GM12865 (cell line): Measurements from ENCODE around the gene DNAJA4.

Source experiments
- DNase-seq: peaks from one replicate; pipeline ENCODE4 v3.0.0; 2010; ENCODE audit warnings: low read depth
- H3K4me3 ChIP-seq: 2 replicates; pipeline ENCODE4 v1.5.1; 2011; ENCODE audit warnings: mild to moderate bottlenecking, low read depth, low read length, control low read depth
- TF ChIP-seq, protein P1 (sequence below): IDR thresholded peaks from 2 replicates; pipeline ENCODE4 v1.5.1; 2011; ENCODE audit warnings: low read length, control low read depth, low read depth, inconsistent platforms; ENCODE audit not compliant: insufficient read depth; ENCODE audit errors: missing control alignments

Gene DNAJA4

DNA sequence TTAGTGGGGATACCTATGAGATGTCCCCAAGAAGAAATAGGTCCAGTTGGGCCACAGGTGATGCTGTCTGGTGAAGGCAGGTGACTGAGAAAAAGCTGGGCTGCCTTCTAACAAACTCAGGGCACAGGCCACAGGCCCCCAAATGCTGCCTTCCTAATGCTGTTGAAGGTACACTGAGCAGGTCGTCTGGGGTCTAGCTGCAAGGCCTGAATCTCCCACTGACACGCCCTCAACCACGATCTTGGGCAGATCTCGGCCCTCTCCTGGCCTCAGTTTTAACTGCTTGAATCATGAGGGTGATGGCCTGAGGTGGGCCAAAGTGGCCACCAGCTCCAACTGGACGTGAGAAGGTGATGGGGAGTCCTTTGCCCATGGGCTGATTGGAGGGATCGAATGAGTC is 27.9 kb upstream of the DNAJA4 start:
- TF ChIP-seq, protein P1, sequence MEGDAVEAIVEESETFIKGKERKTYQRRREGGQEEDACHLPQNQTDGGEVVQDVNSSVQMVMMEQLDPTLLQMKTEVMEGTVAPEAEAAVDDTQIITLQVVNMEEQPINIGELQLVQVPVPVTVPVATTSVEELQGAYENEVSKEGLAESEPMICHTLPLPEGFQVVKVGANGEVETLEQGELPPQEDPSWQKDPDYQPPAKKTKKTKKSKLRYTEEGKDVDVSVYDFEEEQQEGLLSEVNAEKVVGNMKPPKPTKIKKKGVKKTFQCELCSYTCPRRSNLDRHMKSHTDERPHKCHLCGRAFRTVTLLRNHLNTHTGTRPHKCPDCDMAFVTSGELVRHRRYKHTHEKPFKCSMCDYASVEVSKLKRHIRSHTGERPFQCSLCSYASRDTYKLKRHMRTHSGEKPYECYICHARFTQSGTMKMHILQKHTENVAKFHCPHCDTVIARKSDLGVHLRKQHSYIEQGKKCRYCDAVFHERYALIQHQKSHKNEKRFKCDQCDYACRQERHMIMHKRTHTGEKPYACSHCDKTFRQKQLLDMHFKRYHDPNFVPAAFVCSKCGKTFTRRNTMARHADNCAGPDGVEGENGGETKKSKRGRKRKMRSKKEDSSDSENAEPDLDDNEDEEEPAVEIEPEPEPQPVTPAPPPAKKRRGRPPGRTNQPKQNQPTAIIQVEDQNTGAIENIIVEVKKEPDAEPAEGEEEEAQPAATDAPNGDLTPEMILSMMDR = no peak
- no peak overlapping the region for H3K4me3 ChIP-seq
- no peak for DNase-seq

DNA sequence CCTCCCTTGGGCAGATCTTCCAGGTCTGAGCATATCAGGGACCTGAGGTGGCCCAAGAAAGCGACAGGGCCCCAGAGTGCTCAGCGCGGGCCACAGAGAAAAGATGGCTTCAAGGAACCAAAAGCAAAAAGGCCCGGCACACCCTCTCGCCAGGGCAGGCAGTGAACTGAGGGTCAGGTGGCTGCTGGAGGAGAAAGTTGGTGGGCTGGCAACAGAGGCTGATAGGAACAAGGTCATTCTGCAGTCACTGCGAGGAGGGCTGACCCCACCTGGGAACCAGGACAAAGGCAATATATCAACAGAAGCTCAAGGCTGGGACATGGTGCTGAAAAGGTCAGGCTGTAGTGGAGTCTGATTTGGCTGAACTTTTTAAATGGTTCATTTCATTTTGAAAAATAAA is 27.2 kb upstream of the DNAJA4 start:
- TF ChIP-seq, protein P1 = no peak
- H3K4me3 ChIP-seq = no peak overlapping the region
- no peak for DNase-seq

DNA sequence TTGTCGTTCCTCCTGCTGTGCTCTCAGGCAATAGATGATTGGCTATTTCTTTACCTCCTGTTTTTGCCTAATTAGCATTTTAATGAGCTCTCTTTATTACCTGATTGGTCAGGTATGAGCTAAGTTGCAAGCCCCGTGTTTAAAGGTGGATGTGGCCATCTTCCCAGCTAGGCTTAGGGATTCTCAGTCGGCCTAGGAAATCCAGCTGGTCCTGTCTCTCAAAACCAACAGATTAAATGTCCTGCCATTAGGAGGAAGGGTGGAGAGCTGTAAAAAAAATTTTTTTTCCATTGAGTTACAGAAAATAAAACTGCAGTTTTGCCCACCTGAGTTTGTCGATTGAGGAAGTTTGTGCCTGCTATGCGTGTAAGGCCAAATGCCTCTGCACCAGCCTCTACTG is 24.6 kb upstream of the DNAJA4 start:
- no peak for DNase-seq
- TF ChIP-seq, protein P1 = no peak
- H3K4me3 ChIP-seq = no peak overlapping the region

DNA sequence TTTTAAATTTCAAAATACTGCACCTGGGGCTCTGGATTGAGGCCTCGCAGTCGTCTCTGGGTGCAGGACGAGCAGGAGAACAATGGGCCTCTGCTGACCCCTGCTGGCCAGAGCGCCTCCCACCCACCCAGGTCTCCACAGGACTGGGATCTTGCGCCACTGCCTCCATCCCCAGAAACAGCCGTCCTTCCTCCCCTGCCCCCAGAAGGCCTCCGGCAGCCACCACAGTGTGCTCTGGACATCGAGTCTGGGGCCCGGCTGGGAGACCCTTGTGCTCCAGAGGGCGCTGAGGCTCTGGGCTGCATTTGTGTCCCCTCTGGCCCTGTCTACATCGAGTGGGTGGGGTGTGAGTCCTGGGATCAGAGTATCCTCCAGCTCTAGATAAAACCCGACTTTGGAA is 23.3 kb upstream of the DNAJA4 start:
- H3K4me3 ChIP-seq = no peak overlapping the region
- TF ChIP-seq, protein P1 = peak; percentile 92
- DNase-seq = peak; percentile 82

DNA sequence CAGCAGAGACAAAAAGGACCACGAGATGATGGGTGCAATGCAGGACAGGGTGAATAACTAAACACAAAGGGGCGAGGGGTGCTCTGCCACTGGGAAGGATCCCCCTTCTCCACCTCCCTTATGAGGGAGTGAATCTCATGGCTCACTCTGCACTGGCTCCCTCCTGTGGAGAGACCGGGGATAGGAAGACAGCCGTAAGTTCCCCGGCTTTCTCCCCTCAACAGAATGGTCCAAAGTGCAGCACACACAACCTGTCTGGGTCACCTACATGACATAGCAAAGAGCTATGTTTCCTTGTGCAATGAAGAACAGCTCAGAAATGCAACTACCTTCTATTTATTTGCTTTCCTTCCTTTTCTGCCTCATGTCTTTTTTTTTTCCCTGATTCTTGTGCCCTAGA is 22.2 kb upstream of the DNAJA4 start:
- no peak overlapping the region for H3K4me3 ChIP-seq
- TF ChIP-seq, protein P1 = peak; percentile 51
- DNase-seq = peak; percentile 18

DNA sequence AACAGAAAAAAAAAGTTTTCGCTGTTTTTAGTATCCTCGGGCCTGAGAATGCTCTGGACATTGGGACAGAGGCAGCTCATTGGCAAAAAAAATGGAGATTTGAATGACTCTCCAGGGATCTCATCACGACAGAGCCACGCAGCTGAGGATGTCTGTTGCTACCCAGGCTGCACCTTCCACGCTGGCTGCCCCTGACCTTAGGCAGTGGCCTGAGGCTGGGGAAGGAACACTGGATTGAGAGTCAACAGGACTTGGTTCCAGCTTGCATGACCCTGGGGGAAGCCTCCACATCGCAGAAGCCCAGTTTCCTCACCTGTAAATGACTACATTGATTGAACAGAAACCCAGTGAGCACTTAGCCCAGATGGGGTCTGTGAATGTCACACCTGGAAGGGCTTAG is 21.3 kb upstream of the DNAJA4 start:
- no peak for DNase-seq
- no peak overlapping the region for H3K4me3 ChIP-seq
- TF ChIP-seq, protein P1 = no peak

DNA sequence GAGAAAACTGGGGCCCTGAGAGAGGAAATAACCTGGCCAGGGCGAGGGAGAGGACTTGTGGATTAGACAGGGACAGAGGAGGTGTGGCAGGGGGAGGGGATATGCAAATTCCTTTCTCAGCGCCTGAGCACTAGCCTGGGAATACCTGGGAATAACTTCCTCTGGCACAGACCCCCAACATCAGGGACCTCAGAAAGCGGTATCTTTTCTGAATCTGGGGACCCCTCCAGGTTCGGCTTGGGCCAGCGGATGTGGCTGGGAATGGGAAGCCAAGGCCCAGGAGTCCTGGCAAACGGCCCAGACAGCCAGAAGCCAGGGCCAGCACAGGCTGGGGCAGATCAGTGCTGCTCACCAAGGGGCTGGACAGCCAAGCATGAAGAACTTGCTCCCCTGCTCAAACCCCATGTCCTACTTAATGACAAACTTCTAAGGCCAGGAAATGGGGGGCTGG is 20.8 kb upstream of the DNAJA4 start:
- H3K4me3 ChIP-seq = no peak overlapping the region
- DNase-seq = no peak
- TF ChIP-seq, protein P1 = no peak
